Measurements from ENCODE around the gene NRSN2.

Gene NRSN2

GRCh38 chr20:368915-369314, 22.0 kb downstream of the NRSN2 start:
- TF ChIP-seq EZH2 (optimal IDR thresholded peaks at IDR 0.05; ENCODE audit: low read depth, low read length) (no peak), EZH2phosphoT487 (IDR thresholded peaks at IDR 0.05; ENCODE audit: low read length) (no peak), CTCF (IDR thresholded peaks at IDR 0.05; ENCODE audit: low read length) (no peak)
- Histone ChIP-seq H2AFZ (ENCODE audit: low read length) (no peak overlapping the region), H3K4me3 (ENCODE audit: low read length) (no peak overlapping the region), H3K9me3 (replicated peaks; ENCODE audit: insufficient read depth, low read length) (no peaks in the 10 kb centered on the region), H3K27ac (ENCODE audit: low read length) (no peak overlapping the region), H3K79me2 (ENCODE audit: low read length) (no peaks in the 10 kb centered on the region), H3K27me3 (replicated peaks; ENCODE audit: insufficient read depth, low read length) (no peaks in the 10 kb centered on the region), H3K9me2 (replicated peaks; ENCODE audit: insufficient read depth, low read length) (no peaks in the 10 kb centered on the region), H4K20me1 (ENCODE audit: insufficient read depth, low read length) (no peaks in the 10 kb centered on the region), H3K9ac (ENCODE audit: low read length) (no peak overlapping the region), H3K4me1 (ENCODE audit: low read length) (0 out of 2 replicates have a peak, but pooled peaks cover 10% of the 10 kb centered on the region), H3K4me2 (ENCODE audit: low read depth, low read length) (no peak overlapping the region), H3K36me3 (replicated peaks; ENCODE audit: insufficient read depth, low read length) (no peaks in the 10 kb centered on the region), H3F3A (ENCODE audit: insufficient read depth, low read length) (no peaks in the 10 kb centered on the region)
- no peak for DNase-seq

- no peak overlapping the region for H3K9ac ChIP-seq (ENCODE audit: low read length)
- no peak overlapping the region for H3K4me2 ChIP-seq (ENCODE audit: low read depth, low read length)
- H3K9me3 ChIP-seq (replicated peaks; ENCODE audit: insufficient read depth, low read length) = no peaks in the 10 kb centered on the region
- DNase-seq = no peak
- no peaks in the 10 kb centered on the region for H3K27me3 ChIP-seq (replicated peaks; ENCODE audit: insufficient read depth, low read length)
- H3K4me3 ChIP-seq (ENCODE audit: low read length) = no peak overlapping the region
- no peak overlapping the region for H3K27ac ChIP-seq (ENCODE audit: low read length)
- H3K9me2 ChIP-seq (replicated peaks; ENCODE audit: insufficient read depth, low read length) = no peaks in the 10 kb centered on the region
- no peak overlapping the region for H2AFZ ChIP-seq (ENCODE audit: low read length)
- H3K4me1 ChIP-seq (ENCODE audit: low read length) = 0 out of 2 replicates have a peak, but pooled peaks cover 5% of the 10 kb centered on the region
- H3K36me3 ChIP-seq (replicated peaks; ENCODE audit: insufficient read depth, low read length) = no peaks in the 10 kb centered on the region
- H3F3A ChIP-seq (ENCODE audit: insufficient read depth, low read length) = no peaks in the 10 kb centered on the region
- H4K20me1 ChIP-seq (ENCODE audit: insufficient read depth, low read length) = no peaks in the 10 kb centered on the region
- TF ChIP-seq EZH2phosphoT487 (IDR thresholded peaks at IDR 0.05; ENCODE audit: low read length) (no peak), CTCF (IDR thresholded peaks at IDR 0.05; ENCODE audit: low read length) (no peak), EZH2 (optimal IDR thresholded peaks at IDR 0.05; ENCODE audit: low read depth, low read length) (no peak)
- H3K79me2 ChIP-seq (ENCODE audit: low read length) = no peaks in the 10 kb centered on the region
Measured at GRCh38 chr20:370151-370600, 23.3 kb downstream of the NRSN2 start.

GRCh38 chr20:370977-371754, 24.3 kb downstream of the NRSN2 start:
- no peak for TF ChIP-seq CTCF (IDR thresholded peaks at IDR 0.05; ENCODE audit: low read length)
- no peak for TF ChIP-seq EZH2phosphoT487 (IDR thresholded peaks at IDR 0.05; ENCODE audit: low read length)
- no peak for TF ChIP-seq EZH2 (optimal IDR thresholded peaks at IDR 0.05; ENCODE audit: low read depth, low read length)

More at GRCh38 chr20:370977-371754, 24.3 kb downstream of the NRSN2 start:
- no peaks in the 10 kb centered on the region for H4K20me1 ChIP-seq (ENCODE audit: insufficient read depth, low read length)
- 0 out of 2 replicates have a peak, but pooled peaks cover 4% of the 10 kb centered on the region for H3K4me1 ChIP-seq (ENCODE audit: low read length)
- no peak overlapping the region for H3K4me2 ChIP-seq (ENCODE audit: low read depth, low read length)
- H3K36me3 ChIP-seq (replicated peaks; ENCODE audit: insufficient read depth, low read length) = no peaks in the 10 kb centered on the region
- no peak for DNase-seq
- H3K9me3 ChIP-seq (replicated peaks; ENCODE audit: insufficient read depth, low read length) = no peaks in the 10 kb centered on the region
- no peak overlapping the region for H3K4me3 ChIP-seq (ENCODE audit: low read length)
- H3K9ac ChIP-seq (ENCODE audit: low read length) = no peak overlapping the region
- H3K9me2 ChIP-seq (replicated peaks; ENCODE audit: insufficient read depth, low read length) = no peaks in the 10 kb centered on the region
- no peaks in the 10 kb centered on the region for H3K79me2 ChIP-seq (ENCODE audit: low read length)
- no peak overlapping the region for H2AFZ ChIP-seq (ENCODE audit: low read length)
- no peak overlapping the region for H3K27ac ChIP-seq (ENCODE audit: low read length)
- H3F3A ChIP-seq (ENCODE audit: insufficient read depth, low read length) = no peaks in the 10 kb centered on the region
- no peaks in the 10 kb centered on the region for H3K27me3 ChIP-seq (replicated peaks; ENCODE audit: insufficient read depth, low read length)
